ENCODE results near the gene AADAC. TPM values are rescaled to one million over a fixed set of nuclear protein-coding genes. Genes with fewer than 3 reads are reported as not detected.

AADAC gene
- total and polyA plus RNA-seq, 2 donors (not counting 1 experiment from before 2014, with no cell fraction given) = 0.17 TPM; not detected in 1

- H2AFZ ChIP-seq (ENCODE audit: low read length) = peak overlapping the region; percentile 9
- no peak overlapping the region for H3K4me3 ChIP-seq (replicated peaks in 1 of 4; ENCODE audit: control extremely low read depth in 1 of 4, insufficient read depth in 1 of 4, low read depth in 3 of 4, low read length in 4 of 4)
- H3K27ac ChIP-seq (ENCODE audit: insufficient read depth, low read length) = no peak overlapping the region
- H4K20me1 ChIP-seq (ENCODE audit: control insufficient read depth, extremely low read depth, insufficient read depth, low read length) = no peaks in the 10 kb centered on the region
- no peaks in the 10 kb centered on the region for H3K36me3 ChIP-seq (ENCODE audit: control insufficient read depth, insufficient read depth, low read length)
- H3K4me2 ChIP-seq (ENCODE audit: extremely low read depth, insufficient read depth, low read length) = no peak overlapping the region
- TF ChIP-seq, protein P1, sequence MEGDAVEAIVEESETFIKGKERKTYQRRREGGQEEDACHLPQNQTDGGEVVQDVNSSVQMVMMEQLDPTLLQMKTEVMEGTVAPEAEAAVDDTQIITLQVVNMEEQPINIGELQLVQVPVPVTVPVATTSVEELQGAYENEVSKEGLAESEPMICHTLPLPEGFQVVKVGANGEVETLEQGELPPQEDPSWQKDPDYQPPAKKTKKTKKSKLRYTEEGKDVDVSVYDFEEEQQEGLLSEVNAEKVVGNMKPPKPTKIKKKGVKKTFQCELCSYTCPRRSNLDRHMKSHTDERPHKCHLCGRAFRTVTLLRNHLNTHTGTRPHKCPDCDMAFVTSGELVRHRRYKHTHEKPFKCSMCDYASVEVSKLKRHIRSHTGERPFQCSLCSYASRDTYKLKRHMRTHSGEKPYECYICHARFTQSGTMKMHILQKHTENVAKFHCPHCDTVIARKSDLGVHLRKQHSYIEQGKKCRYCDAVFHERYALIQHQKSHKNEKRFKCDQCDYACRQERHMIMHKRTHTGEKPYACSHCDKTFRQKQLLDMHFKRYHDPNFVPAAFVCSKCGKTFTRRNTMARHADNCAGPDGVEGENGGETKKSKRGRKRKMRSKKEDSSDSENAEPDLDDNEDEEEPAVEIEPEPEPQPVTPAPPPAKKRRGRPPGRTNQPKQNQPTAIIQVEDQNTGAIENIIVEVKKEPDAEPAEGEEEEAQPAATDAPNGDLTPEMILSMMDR (conservative IDR thresholded peaks at IDR 0.05 in 1 of 2, IDR thresholded peaks at IDR 0.05 in 1 of 2; ENCODE audit: low read depth in 1 of 2, low read length in 2 of 2) = no peak
- TF ChIP-seq EZH2 (IDR thresholded peaks at IDR 0.05; ENCODE audit: low read length, missing control alignments) = no peak
- no peaks in the 10 kb centered on the region for H3K4me1 ChIP-seq (ENCODE audit: control insufficient read depth, extremely low read depth, insufficient read depth, low read length)
- no peaks in the 10 kb centered on the region for H3K27me3 ChIP-seq (ENCODE audit: control insufficient read depth, insufficient read depth, low read length)
- no peaks in the 10 kb centered on the region for H3K79me2 ChIP-seq (ENCODE audit: control insufficient read depth, insufficient read depth, low read length)
- no peak for DNase-seq (ENCODE audit: low read depth in 2 of 2)
- no peaks in the 10 kb centered on the region for H3K9me3 ChIP-seq (ENCODE audit: control insufficient read depth, insufficient read depth, low read depth, low read length)
- no peak overlapping the region for H3K9ac ChIP-seq (ENCODE audit: insufficient read depth, low read length)
Measured at GRCh38 chr3:151875759-151876158, 61.8 kb downstream of the AADAC start.

- TF ChIP-seq, protein P1 (conservative IDR thresholded peaks at IDR 0.05 in 1 of 2, IDR thresholded peaks at IDR 0.05 in 1 of 2; ENCODE audit: low read depth in 1 of 2, low read length in 2 of 2) = no peak
- TF ChIP-seq EZH2 (IDR thresholded peaks at IDR 0.05; ENCODE audit: low read length, missing control alignments) = no peak
- no peaks in the 10 kb centered on the region for H3K36me3 ChIP-seq (ENCODE audit: control insufficient read depth, insufficient read depth, low read length)
- no peak overlapping the region for H3K4me2 ChIP-seq (ENCODE audit: extremely low read depth, insufficient read depth, low read length)
- H3K4me3 ChIP-seq (replicated peaks in 1 of 4; ENCODE audit: control extremely low read depth in 1 of 4, insufficient read depth in 1 of 4, low read depth in 3 of 4, low read length in 4 of 4) = no peak overlapping the region
- no peaks in the 10 kb centered on the region for H3K9me3 ChIP-seq (ENCODE audit: control insufficient read depth, insufficient read depth, low read depth, low read length)
- no peaks in the 10 kb centered on the region for H4K20me1 ChIP-seq (ENCODE audit: control insufficient read depth, extremely low read depth, insufficient read depth, low read length)
- no peak for DNase-seq (ENCODE audit: low read depth in 2 of 2)
- no peaks in the 10 kb centered on the region for H3K79me2 ChIP-seq (ENCODE audit: control insufficient read depth, insufficient read depth, low read length)
- H3K9ac ChIP-seq (ENCODE audit: insufficient read depth, low read length) = no peak overlapping the region
- H3K27me3 ChIP-seq (ENCODE audit: control insufficient read depth, insufficient read depth, low read length) = no peaks in the 10 kb centered on the region
- no peak overlapping the region for H2AFZ ChIP-seq (ENCODE audit: low read length)
- H3K4me1 ChIP-seq (ENCODE audit: control insufficient read depth, extremely low read depth, insufficient read depth, low read length) = no peaks in the 10 kb centered on the region
- H3K27ac ChIP-seq (ENCODE audit: insufficient read depth, low read length) = no peak overlapping the region
Measured at GRCh38 chr3:151877269-151877668, 63.4 kb downstream of the AADAC start.

Other genes starting within 250 kb of the AADAC start
- gene AADACL2, start 80.2 kb upstream of the AADAC start, total RNA-seq = under 0.01 TPM in 1 of 2 replicates, not detected in the other
- gene AADACL2, start 80.2 kb upstream of the AADAC start, polyA plus RNA-seq = not detected in 2 replicates
- gene SUCNR1, start 59.5 kb downstream of the AADAC start, total RNA-seq = under 0.01 TPM in 2 replicates
- gene SUCNR1, start 59.5 kb downstream of the AADAC start, polyA plus RNA-seq = 0.02 and 0.07 TPM in 2 replicates